T47D (cell line): ENCODE data around the gene SERPINA7.
"Not testable (repeated sequence)": the region's sequence is repeated elsewhere in the genome, so short reads cannot be mapped to it uniquely, and the experiment has no call there.

ENCODE experiments used
- DNase-seq, 2 experiments: peaks; one replicate each; pipeline versions ENCODE4 v3.0.0 to v3.0.0-alpha.2; 2011 to 2012; ENCODE audit warnings: low read depth in 1 of 2, low spot score in 1 of 2
- JUND ChIP-seq: IDR thresholded peaks from 2 replicates; pipeline ENCODE4 v1.6.1; 2012; ENCODE audit warnings: low read depth
- in situ Hi-C: cut with HindIII; loops from 2 replicates; pipeline ENCODE4 v1.10.0; 2016; ENCODE audit warnings: low sequenced_read_pairs, low pct_unique_long_range_greater_than_20kb

Gene SERPINA7

GRCh38 chrX:106007815-106008214 lies 30.7 kb downstream of the SERPINA7 start:
- no peak for DNase-seq
- in situ Hi-C loops: no loop called here
- TF ChIP-seq JUND: no peak

GRCh38 chrX:106005684-106006083 lies 32.8 kb downstream of the SERPINA7 start:
- no peak for DNase-seq
- no peak for TF ChIP-seq JUND
- in situ Hi-C loops: no loop called here

GRCh38 chrX:106000609-106001008 lies 37.9 kb downstream of the SERPINA7 start:
- DNase-seq, in situ Hi-C loops: not testable (repeated sequence)

- no peak for TF ChIP-seq JUND
- in situ Hi-C loops: no loop called here
- DNase-seq: no peak
Measured at GRCh38 chrX:106000203-106000602, 38.3 kb downstream of the SERPINA7 start.

- DNase-seq: no peak
- TF ChIP-seq JUND: no peak
- in situ Hi-C loops: no loop called here
Measured at GRCh38 chrX:105999294-105999693, 39.2 kb downstream of the SERPINA7 start.

- DNase-seq, in situ Hi-C loops: not testable (repeated sequence)
Measured at GRCh38 chrX:105988487-105988886, 50.0 kb downstream of the SERPINA7 start.
